ENCODE measurements around the gene C1orf167.

Gene C1orf167

DNA sequence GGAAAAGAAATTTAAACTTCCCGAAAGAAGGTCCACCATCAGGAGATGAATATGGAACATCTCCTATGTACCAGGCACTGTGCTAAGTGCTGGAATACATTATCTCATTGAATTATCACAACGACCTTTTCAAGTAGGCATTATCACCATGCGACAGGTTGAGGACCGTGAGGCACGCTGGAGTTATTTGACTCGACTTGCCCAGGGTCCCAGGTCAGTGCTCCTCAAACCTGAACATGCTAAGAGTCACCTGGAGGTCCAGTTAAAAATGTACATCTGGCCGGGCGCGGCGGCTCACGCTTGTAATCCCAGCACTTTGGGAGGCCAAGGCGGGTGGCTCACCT, 42.0 kb upstream of the C1orf167 start:
- no peak overlapping the region for H2BK120ac ChIP-seq (ENCODE audit: low read depth, low read length)
- WGBS (ENCODE audit: extremely low coverage, insufficient coverage, low lambda C conversion rate): no CpG with 5 or more reads among the region's 12 CpGs
- no peak overlapping the region for H3K23ac ChIP-seq (ENCODE audit: low read length)
- no peak overlapping the region for H4K5ac ChIP-seq (ENCODE audit: low read length)
- H3K27ac ChIP-seq (ENCODE audit: low read depth, low read length): no peak overlapping the region
- no peak overlapping the region for H4K8ac ChIP-seq (ENCODE audit: low read depth, low read length)
- H3K36me3 ChIP-seq (ENCODE audit: control insufficient read depth, insufficient read depth, low read length): no peaks in the 10 kb centered on the region
- H2BK5ac ChIP-seq (ENCODE audit: low read length): no peak overlapping the region
- no peak overlapping the region for H3K56ac ChIP-seq (ENCODE audit: low read length)
- no peak overlapping the region for H3K9ac ChIP-seq (ENCODE audit: low read length)
- no peaks in the 10 kb centered on the region for H3K79me1 ChIP-seq (ENCODE audit: low read length)
- no peak overlapping the region for H3K4me2 ChIP-seq (ENCODE audit: low read length)
- no peak overlapping the region for H2AK5ac ChIP-seq (ENCODE audit: low read length)
- H3K79me2 ChIP-seq (ENCODE audit: control insufficient read depth, insufficient read depth, low read length): no peaks in the 10 kb centered on the region
- no peaks in the 10 kb centered on the region for H3K4me1 ChIP-seq (ENCODE audit: control insufficient read depth, low read depth, low read length)
- H3K27me3 ChIP-seq (ENCODE audit: insufficient read depth, low read length, poor library complexity): no peaks in the 10 kb centered on the region
- no peak for DNase-seq
- no peak overlapping the region for H3K4ac ChIP-seq (ENCODE audit: low read depth, low read length)
- H2BK15ac ChIP-seq (replicated peaks; ENCODE audit: low read depth): no peak overlapping the region
- no peak overlapping the region for H3K4me3 ChIP-seq (ENCODE audit: low read length)
- H3K18ac ChIP-seq (ENCODE audit: low read length): no peak overlapping the region

DNA sequence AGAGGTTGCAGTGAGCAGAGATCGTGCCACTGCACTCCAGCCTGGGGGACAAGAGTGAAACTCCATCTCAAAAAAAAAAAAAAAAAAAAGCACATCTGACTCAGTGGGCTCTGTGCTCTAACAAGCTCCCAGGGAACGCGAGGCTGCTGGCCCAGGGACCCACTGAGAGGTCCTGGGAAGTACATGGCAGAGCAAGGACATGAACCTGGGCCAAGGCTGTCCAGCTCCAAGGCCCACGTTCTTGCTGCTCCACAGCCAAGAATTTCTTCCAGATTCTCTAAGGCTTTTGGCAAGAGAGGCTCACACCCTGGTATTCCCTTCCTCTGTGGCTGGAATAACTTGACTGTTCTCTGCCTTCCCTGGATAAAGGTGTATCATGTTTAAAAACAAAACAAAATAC, 41.5 kb upstream of the C1orf167 start:
- H3K79me2 ChIP-seq (ENCODE audit: control insufficient read depth, insufficient read depth, low read length): no peaks in the 10 kb centered on the region
- no peaks in the 10 kb centered on the region for H3K4me1 ChIP-seq (ENCODE audit: control insufficient read depth, low read depth, low read length)
- no peak overlapping the region for H3K4me3 ChIP-seq (ENCODE audit: low read length)
- H3K27ac ChIP-seq (ENCODE audit: low read depth, low read length): no peak overlapping the region
- no peak overlapping the region for H3K23ac ChIP-seq (ENCODE audit: low read length)
- no CpG with 5 or more reads among the region's 4 CpGs for WGBS (ENCODE audit: extremely low coverage, insufficient coverage, low lambda C conversion rate)
- no peak overlapping the region for H4K8ac ChIP-seq (ENCODE audit: low read depth, low read length)
- no peak overlapping the region for H3K9ac ChIP-seq (ENCODE audit: low read length)
- H3K36me3 ChIP-seq (ENCODE audit: control insufficient read depth, insufficient read depth, low read length): no peaks in the 10 kb centered on the region
- H3K18ac ChIP-seq (ENCODE audit: low read length): no peak overlapping the region
- H2BK15ac ChIP-seq (replicated peaks; ENCODE audit: low read depth): no peak overlapping the region
- no peaks in the 10 kb centered on the region for H3K79me1 ChIP-seq (ENCODE audit: low read length)
- no peak overlapping the region for H4K5ac ChIP-seq (ENCODE audit: low read length)
- no peaks in the 10 kb centered on the region for H3K27me3 ChIP-seq (ENCODE audit: insufficient read depth, low read length, poor library complexity)
- H3K4me2 ChIP-seq (ENCODE audit: low read length): no peak overlapping the region
- H2AK5ac ChIP-seq (ENCODE audit: low read length): no peak overlapping the region
- no peak for DNase-seq
- H3K56ac ChIP-seq (ENCODE audit: low read length): no peak overlapping the region
- H3K4ac ChIP-seq (ENCODE audit: low read depth, low read length): no peak overlapping the region
- H2BK5ac ChIP-seq (ENCODE audit: low read length): no peak overlapping the region
- H2BK120ac ChIP-seq (ENCODE audit: low read depth, low read length): no peak overlapping the region

DNA sequence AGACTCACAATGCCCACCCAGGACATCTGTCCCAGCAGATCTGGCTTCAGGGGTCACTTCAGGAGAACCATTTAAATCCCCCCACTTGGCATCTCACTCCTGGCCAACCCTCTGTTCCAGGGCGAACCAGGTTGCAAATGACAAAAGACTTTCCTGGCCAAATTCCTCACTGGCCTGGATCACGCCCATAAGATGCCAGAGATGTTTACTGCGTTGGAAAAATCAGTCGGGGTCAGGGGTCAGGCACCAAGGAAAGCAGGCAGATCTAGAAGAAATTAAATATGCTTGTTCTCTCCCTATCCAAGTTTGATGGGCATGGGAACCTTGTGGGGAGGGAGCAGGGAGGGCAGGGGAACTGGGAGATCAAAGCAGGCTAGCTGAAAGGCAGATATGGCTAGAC, 40.7 kb upstream of the C1orf167 start:
- Histone ChIP-seq H3K27me3 (ENCODE audit: insufficient read depth, low read length, poor library complexity) (no peaks in the 10 kb centered on the region), H2AK5ac (ENCODE audit: low read length) (no peak overlapping the region), H2BK5ac (ENCODE audit: low read length) (no peak overlapping the region), H4K8ac (ENCODE audit: low read depth, low read length) (no peak overlapping the region), H3K18ac (ENCODE audit: low read length) (no peak overlapping the region), H3K79me1 (ENCODE audit: low read length) (no peaks in the 10 kb centered on the region), H3K56ac (ENCODE audit: low read length) (no peak overlapping the region), H3K4me2 (ENCODE audit: low read length) (no peak overlapping the region), H3K9ac (ENCODE audit: low read length) (no peak overlapping the region), H3K23ac (ENCODE audit: low read length) (no peak overlapping the region), H3K27ac (ENCODE audit: low read depth, low read length) (no peak overlapping the region), H3K79me2 (ENCODE audit: control insufficient read depth, insufficient read depth, low read length) (no peaks in the 10 kb centered on the region), H3K4me1 (ENCODE audit: control insufficient read depth, low read depth, low read length) (no peaks in the 10 kb centered on the region), H2BK15ac (replicated peaks; ENCODE audit: low read depth) (no peak overlapping the region), H3K4me3 (ENCODE audit: low read length) (no peak overlapping the region), H4K5ac (ENCODE audit: low read length) (no peak overlapping the region), H3K4ac (ENCODE audit: low read depth, low read length) (no peak overlapping the region), H3K36me3 (ENCODE audit: control insufficient read depth, insufficient read depth, low read length) (no peaks in the 10 kb centered on the region), H2BK120ac (ENCODE audit: low read depth, low read length) (no peak overlapping the region)
- WGBS (ENCODE audit: extremely low coverage, insufficient coverage, low lambda C conversion rate): no CpG with 5 or more reads among the region's 4 CpGs
- DNase-seq: no peak

DNA sequence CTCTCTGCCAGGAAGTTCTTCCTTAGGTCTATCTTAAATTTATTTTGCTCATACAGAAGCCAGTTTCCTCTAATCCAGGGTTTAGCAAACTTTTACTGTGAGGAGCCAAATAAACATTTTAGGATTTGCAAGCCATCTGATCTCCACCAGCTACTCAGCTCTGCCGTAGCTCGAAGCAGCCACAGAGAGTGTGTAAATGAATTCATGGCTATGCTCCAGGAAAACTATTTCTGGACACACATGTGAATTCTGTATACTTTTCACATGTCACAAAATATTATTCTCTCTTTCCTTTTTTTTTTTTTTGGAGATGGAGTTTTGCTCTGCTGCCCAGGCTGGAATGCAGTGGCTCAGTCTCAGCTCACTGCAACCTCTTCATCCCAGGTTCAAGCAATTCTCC, 39.5 kb upstream of the C1orf167 start:
- no CpG with 5 or more reads among the region's 2 CpGs for WGBS (ENCODE audit: extremely low coverage, insufficient coverage, low lambda C conversion rate)
- Histone ChIP-seq H3K79me2 (ENCODE audit: control insufficient read depth, insufficient read depth, low read length) (no peaks in the 10 kb centered on the region), H3K79me1 (ENCODE audit: low read length) (no peaks in the 10 kb centered on the region), H2AK5ac (ENCODE audit: low read length) (no peak overlapping the region), H3K4me3 (ENCODE audit: low read length) (no peak overlapping the region), H3K4ac (ENCODE audit: low read depth, low read length) (no peak overlapping the region), H3K56ac (ENCODE audit: low read length) (no peak overlapping the region), H3K4me2 (ENCODE audit: low read length) (no peak overlapping the region), H3K27ac (ENCODE audit: low read depth, low read length) (no peak overlapping the region), H2BK15ac (replicated peaks; ENCODE audit: low read depth) (no peak overlapping the region), H3K36me3 (ENCODE audit: control insufficient read depth, insufficient read depth, low read length) (no peaks in the 10 kb centered on the region), H2BK120ac (ENCODE audit: low read depth, low read length) (no peak overlapping the region), H4K5ac (ENCODE audit: low read length) (no peak overlapping the region), H4K8ac (ENCODE audit: low read depth, low read length) (no peak overlapping the region), H3K9ac (ENCODE audit: low read length) (no peak overlapping the region), H2BK5ac (ENCODE audit: low read length) (no peak overlapping the region), H3K4me1 (ENCODE audit: control insufficient read depth, low read depth, low read length) (no peaks in the 10 kb centered on the region), H3K23ac (ENCODE audit: low read length) (no peak overlapping the region), H3K18ac (ENCODE audit: low read length) (no peak overlapping the region), H3K27me3 (ENCODE audit: insufficient read depth, low read length, poor library complexity) (no peaks in the 10 kb centered on the region)
- DNase-seq: no peak

DNA sequence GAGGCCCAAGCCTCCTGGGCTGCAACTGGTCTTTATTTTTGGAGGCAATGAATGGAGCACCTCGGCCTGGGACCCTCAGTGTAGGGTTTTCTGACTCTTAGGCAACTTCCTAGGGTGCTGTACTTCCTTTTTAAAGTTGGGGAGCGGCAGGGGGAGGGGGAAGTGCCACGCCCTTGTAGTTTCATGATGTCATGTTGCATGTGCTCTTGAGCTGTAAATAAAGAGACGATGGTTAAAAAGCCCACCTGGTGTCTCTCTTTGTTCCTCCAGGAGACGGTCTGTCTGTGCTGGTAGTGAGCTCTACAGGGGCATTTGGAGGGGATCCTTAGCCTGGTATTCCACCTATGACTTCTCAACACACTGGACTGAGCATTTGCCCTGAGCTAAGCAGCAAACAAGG, 36.4 kb upstream of the C1orf167 start:
- H3K18ac ChIP-seq (ENCODE audit: low read length): no peak overlapping the region
- no peak overlapping the region for H3K23ac ChIP-seq (ENCODE audit: low read length)
- no peaks in the 10 kb centered on the region for H3K36me3 ChIP-seq (ENCODE audit: control insufficient read depth, insufficient read depth, low read length)
- no peak for DNase-seq
- WGBS (ENCODE audit: extremely low coverage, insufficient coverage, low lambda C conversion rate): no CpG with 5 or more reads among the region's 5 CpGs
- H2BK120ac ChIP-seq (ENCODE audit: low read depth, low read length): no peak overlapping the region
- no peak overlapping the region for H2BK5ac ChIP-seq (ENCODE audit: low read length)
- no peak overlapping the region for H3K4ac ChIP-seq (ENCODE audit: low read depth, low read length)
- H3K79me1 ChIP-seq (ENCODE audit: low read length): no peaks in the 10 kb centered on the region
- no peak overlapping the region for H4K5ac ChIP-seq (ENCODE audit: low read length)
- H3K4me3 ChIP-seq (ENCODE audit: low read length): no peak overlapping the region
- no peak overlapping the region for H3K56ac ChIP-seq (ENCODE audit: low read length)
- H4K8ac ChIP-seq (ENCODE audit: low read depth, low read length): no peak overlapping the region
- H3K27ac ChIP-seq (ENCODE audit: low read depth, low read length): no peak overlapping the region
- H3K4me1 ChIP-seq (ENCODE audit: control insufficient read depth, low read depth, low read length): peaks cover 4% of the 10 kb centered on the region
- H3K9ac ChIP-seq (ENCODE audit: low read length): no peak overlapping the region
- H3K4me2 ChIP-seq (ENCODE audit: low read length): no peak overlapping the region
- H3K27me3 ChIP-seq (ENCODE audit: insufficient read depth, low read length, poor library complexity): no peaks in the 10 kb centered on the region
- H2AK5ac ChIP-seq (ENCODE audit: low read length): no peak overlapping the region
- no peaks in the 10 kb centered on the region for H3K79me2 ChIP-seq (ENCODE audit: control insufficient read depth, insufficient read depth, low read length)
- no peak overlapping the region for H2BK15ac ChIP-seq (replicated peaks; ENCODE audit: low read depth)

DNA sequence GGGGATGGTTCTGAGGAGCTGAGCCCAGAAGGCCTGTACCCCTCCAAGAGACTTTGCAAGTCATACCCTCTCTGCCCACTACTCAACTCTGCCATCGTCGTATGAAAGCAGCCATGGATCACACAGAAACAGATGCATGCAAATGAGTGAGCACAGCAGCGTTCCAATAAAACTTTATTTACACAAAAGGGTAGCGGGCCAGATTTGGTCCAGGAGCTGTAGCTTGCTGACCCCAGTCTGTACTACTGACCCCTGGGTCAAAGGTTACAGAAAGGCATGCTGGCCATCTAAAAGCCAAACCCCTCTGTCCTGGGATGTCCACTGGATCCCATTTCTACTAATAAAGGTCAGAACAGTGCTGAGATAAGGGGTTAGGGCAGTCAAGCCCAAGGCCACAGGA, 34.9 kb upstream of the C1orf167 start:
- H3K27ac ChIP-seq (ENCODE audit: low read depth, low read length): no peak overlapping the region
- no peaks in the 10 kb centered on the region for H3K36me3 ChIP-seq (ENCODE audit: control insufficient read depth, insufficient read depth, low read length)
- H2BK15ac ChIP-seq (replicated peaks; ENCODE audit: low read depth): no peak overlapping the region
- H3K27me3 ChIP-seq (ENCODE audit: insufficient read depth, low read length, poor library complexity): no peaks in the 10 kb centered on the region
- H3K79me1 ChIP-seq (ENCODE audit: low read length): no peaks in the 10 kb centered on the region
- no peak overlapping the region for H3K23ac ChIP-seq (ENCODE audit: low read length)
- no CpG with 5 or more reads among the region's 4 CpGs for WGBS (ENCODE audit: extremely low coverage, insufficient coverage, low lambda C conversion rate)
- no peak overlapping the region for H4K8ac ChIP-seq (ENCODE audit: low read depth, low read length)
- H2BK120ac ChIP-seq (ENCODE audit: low read depth, low read length): no peak overlapping the region
- H3K56ac ChIP-seq (ENCODE audit: low read length): no peak overlapping the region
- no peaks in the 10 kb centered on the region for H3K79me2 ChIP-seq (ENCODE audit: control insufficient read depth, insufficient read depth, low read length)
- H2AK5ac ChIP-seq (ENCODE audit: low read length): no peak overlapping the region
- H3K4me2 ChIP-seq (ENCODE audit: low read length): no peak overlapping the region
- no peak for DNase-seq
- H3K4ac ChIP-seq (ENCODE audit: low read depth, low read length): no peak overlapping the region
- H3K9ac ChIP-seq (ENCODE audit: low read length): no peak overlapping the region
- H3K4me1 ChIP-seq (ENCODE audit: control insufficient read depth, low read depth, low read length): peaks cover 7% of the 10 kb centered on the region
- no peak overlapping the region for H4K5ac ChIP-seq (ENCODE audit: low read length)
- no peak overlapping the region for H3K4me3 ChIP-seq (ENCODE audit: low read length)
- H3K18ac ChIP-seq (ENCODE audit: low read length): no peak overlapping the region
- H2BK5ac ChIP-seq (ENCODE audit: low read length): no peak overlapping the region
